Left forelimb (tissue), 1 donor: ENCODE data around the gene SP6.

Experiments
- DNase-seq: peaks from one replicate; pipeline ENCODE4 v3.0.0-alpha.2; 2018; ENCODE audit warnings: low spot score

Gene SP6

GRCh38 chr17:47834756-47835155, 16.2 kb downstream of the SP6 start:
- DNase-seq, result no peak

DNA sequence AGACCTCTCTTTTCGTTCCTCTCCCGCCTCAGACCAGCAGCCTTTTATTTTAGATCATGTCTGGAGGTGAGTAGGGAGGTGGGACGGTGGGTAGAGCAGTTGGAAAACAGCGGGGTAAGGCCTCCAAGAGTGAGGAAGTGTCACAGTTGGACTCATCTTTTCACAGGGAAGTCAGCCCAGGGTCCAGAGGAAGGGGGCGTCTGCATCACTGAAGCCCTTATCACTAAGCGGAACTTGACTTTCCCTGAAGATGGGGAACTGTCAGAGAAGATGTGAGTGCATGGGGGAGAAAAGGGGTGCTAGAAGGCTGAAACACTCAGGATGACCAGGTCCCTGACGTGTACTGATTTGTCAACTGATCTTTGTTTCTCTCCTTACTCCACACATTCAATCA, 19.0 kb downstream of the SP6 start:
- DNase-seq, result no peak

- peak; percentile 96 for DNase-seq
Observed at GRCh38 chr17:47831003-47831933, 19.7 kb downstream of the SP6 start, which contains the start of the genes LRRC46 and MRPL10. LRRC46 (plus strand) TSS chr17:47831670; CDS start chr17:47831990, 320 bp downstream. MRPL10 (minus strand) TSS chr17:47831541; CDS start chr17:47831511, 30 bp downstream.

GRCh38 chr17:47830396-47831002, 20.5 kb downstream of the SP6 start:
- no peak for DNase-seq

DNA sequence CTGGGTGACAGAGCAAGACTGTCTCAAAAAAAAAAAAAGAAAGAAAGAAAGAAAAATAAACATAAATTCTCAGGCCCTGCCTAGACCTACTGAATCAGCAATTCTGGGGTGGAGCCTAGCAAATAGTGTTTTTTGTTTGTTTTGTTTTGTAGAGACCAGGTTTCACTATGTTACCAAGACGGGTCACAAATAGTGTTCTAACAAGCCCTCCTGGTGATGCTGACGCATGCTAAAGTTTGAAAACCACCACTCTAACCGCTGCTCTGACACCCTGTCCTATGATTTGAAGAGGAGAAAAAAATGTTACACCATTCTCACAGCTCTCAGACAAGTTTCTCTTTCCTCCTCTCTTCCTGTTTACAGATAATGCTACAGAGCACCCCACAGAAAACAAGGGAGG, 21.1 kb downstream of the SP6 start:
- no peak for DNase-seq

DNA sequence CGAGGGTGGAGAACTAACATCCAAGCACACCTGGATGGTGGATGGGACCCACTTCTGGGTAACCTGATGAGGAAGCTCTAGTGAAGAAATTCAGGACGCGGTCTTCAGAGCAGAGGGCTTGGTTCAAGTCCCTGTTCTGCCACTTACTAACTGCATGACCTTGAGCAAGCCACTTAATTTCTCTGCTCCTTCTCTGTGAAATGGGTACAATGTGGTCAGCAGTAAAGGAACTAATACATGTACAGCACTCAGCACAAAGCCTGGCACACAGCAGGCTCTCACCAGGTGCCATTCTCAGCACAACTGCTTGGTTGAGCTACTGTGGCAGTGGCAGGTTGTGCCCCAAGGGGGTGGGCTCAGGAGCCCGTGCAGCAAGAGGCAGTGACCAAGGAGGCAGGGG, 27.4 kb downstream of the SP6 start:
- no peak for DNase-seq

DNA sequence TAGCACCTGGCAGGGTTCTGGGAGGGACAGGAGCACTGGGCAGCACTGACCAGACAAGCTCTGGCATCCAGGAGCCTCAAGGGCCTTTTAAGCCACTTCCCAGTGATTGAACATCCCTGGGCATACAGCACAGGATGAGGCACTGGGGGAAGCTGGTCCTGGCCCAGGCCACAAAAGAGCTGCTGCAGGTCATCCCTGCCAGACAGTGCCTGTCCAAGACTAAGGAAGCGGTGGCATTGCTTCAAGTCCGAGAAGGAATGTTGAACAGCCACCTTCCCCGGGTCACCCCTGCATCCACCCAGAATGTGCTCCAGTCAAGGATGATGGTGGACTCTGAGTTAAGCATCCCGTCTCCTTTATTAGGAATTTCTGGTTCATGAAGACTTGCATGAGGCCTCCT, 28.2 kb downstream of the SP6 start:
- no peak for DNase-seq

- DNase-seq, result peak; percentile 88
Observed at GRCh38 chr17:47821424-47822391, 29.3 kb downstream of the SP6 start, which contains the start of gene OSBPL7. OSBPL7 (minus strand) TSS chr17:47821794; CDS start chr17:47820278, 1,516 bp downstream.

- DNase-seq, result no peak
Observed at GRCh38 chr17:47821031-47821423, 29.9 kb downstream of the SP6 start.

DNA sequence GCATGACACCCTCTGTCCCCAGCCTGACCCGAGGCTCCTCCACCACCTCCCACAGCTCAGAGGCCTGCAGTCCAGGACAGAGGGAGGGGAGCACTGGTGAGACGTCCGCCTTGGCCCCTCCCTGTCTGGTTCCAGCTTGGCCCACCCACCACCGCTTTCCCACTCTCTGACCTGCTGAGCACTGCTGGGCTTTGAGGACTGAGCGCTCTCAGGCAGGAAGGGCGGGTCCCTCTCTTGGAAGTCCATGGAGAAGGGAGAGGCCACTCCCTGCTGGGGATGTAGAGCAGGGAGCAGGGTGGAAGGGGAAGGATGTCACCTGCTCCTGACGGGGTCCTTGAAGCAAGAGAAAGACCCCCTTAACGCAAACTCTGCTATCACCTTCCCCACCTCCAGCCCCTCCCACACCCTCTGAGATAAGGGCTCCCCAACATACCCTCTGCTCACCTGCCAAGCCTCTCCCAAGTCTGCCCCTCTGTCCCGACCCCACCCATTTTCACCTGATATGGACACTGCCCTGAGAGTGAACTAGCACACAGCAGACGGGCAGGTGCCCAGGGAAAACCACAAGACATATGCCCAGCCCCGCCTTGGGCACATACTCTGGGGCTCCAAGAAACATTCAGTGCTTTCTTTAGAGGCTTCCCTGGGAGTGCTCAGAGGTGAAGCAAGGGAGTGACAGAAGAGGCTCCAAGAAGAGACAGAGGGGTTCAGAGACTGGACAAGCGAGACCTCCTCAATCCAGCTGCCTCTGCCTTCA, 30.8 kb downstream of the SP6 start:
- no peak for DNase-seq

DNA sequence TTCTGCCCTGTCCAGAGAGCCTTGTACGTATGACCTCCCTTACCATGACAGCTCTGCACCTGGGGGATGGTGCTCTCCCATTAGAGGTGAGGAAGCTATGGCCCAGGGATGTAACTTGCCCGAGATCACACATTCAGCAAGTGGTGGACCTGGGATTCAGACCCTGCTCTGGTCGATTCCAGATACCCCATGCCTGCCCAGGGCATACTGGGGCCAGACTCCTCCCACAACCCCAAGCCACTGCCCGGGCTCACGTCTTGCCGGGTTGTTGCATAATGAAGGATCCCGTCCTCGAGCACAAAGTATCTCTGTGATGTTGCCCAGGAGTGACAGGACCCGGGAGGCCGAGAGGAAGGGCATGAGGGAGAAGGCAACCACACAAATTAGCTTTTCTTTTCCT, 31.5 kb downstream of the SP6 start:
- no peak for DNase-seq

DNA sequence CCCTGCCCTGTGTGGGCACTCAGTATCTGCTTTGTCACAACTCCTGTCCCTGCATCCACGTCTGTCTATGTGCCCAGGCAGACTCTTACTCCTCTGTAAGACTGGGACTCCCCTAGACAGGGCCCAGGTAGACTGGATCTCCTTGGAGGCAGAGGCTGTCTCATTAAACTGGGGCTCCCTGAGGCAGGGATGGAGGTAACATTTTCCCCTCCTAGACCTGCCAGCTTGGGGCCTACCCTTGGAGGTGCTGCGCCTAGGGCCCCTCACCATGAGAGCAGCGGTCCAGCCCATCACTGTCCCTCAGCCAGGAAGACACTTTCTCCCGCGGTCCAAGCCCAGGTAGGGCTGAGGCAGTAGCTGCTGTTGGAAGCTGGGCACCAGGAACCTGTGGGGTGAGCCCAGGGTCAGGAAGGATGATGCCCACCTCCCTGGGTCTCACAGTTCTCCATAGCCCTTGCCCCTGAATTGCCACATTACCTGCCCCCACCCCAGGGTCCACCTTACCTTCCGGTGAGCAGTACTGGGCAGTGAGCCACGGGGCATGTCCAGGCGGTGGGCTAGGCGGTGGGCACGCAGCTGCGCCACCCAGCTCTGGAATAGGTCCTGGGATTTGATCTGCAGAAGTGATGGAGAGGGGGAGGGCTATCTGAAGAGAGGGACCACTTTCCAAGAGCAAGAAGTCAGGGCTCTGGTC, 32.8 kb downstream of the SP6 start:
- DNase-seq, result no peak

DNA sequence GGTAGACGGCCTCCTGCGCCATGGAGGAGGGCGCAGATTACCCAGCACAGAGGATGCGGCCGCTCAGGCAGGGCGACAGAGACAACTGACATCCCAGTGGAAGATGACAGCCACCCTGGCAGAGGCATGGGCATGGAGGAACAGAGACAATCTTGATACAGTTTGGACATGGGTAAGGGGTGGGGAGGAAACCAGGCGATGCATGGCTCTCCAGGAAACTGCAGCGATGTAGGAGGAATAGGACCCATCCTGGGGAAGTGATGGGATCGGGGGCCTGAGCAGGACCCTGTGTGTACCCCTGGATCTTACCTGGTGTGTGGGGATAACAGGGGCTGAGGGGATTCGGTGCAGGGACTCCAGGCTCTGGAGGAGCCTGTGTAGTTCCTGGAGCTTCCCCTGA, 34.0 kb downstream of the SP6 start:
- DNase-seq, result no peak

GRCh38 chr17:47816111-47816735, 34.7 kb downstream of the SP6 start:
- DNase-seq, result no peak

DNA sequence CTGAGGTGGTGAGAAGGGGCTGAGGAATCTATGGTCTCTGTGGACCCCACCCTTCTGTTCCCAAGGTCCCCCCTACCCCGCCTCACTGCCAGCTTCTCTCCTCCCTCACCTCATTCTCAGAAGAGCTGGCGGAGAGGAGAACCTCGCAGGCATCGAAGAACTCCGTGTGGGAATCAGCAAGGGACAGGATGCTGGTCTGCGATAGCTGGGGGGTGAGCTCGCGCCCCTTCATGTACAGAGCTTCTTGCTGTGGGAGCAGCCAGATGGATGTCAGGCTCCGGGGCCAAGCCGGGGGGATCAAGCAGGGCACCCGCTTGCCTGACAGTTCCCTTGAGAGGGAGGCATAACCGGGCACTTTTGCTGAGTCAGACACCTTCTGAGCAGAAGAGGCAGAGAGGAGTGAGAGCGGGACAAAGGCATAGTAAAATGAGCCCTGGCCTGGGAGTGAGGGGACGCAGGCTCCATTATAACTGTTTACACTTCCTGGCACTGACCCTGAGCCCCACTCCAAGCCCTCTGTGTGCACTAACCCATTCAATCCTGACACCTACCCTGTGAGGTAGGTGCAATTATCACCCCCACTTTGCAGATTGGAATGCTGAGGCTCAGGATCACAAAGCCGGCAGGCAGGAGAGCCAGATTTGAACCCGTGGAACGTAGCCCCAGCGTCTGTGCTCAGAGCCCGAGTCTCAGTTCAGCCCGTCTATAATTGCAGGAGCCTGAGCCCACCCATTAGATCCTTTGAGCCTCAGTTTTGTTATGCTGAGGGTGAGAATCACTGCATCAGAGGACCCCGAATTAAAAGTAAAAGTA, 35.7 kb downstream of the SP6 start:
- no peak for DNase-seq

- DNase-seq, result peak; percentile 53
Observed at GRCh38 chr17:47813512-47814031, 37.4 kb downstream of the SP6 start.

GRCh38 chr17:47813077-47813476, 37.9 kb downstream of the SP6 start:
- DNase-seq, result peak; percentile 42

- DNase-seq, result peak; percentile 17
Observed at GRCh38 chr17:47812146-47812920, 38.6 kb downstream of the SP6 start.
